GM12874 (cell line): ENCODE results near the gene OR51A4.

Source experiments
- CTCF ChIP-seq: IDR thresholded peaks from 2 replicates; pipeline ENCODE4 v1.5.1; 2011; ENCODE audit warnings: low read depth, mild to moderate bottlenecking, control low read depth, low read length, moderate library complexity; ENCODE audit not compliant: insufficient read depth

The OR51A4 gene

GRCh38 chr11:4922304-4922703 lies 25.1 kb downstream of the OR51A4 start:
- TF ChIP-seq CTCF, result no peak

- TF ChIP-seq CTCF, result no peak
These were observed 25.6 kb downstream of the OR51A4 start for GRCh38 chr11:4921796-4922195.

- TF ChIP-seq CTCF, result no peak
These were observed 28.2 kb downstream of the OR51A4 start, which contains the start of gene OR51G2 for GRCh38 chr11:4919250-4919649. TSS of gene OR51G2 (minus strand) at chr11:4919350. CDS start at chr11:4915663, 3,687 bp downstream.

- no peak for TF ChIP-seq CTCF
These were observed 30.8 kb downstream of the OR51A4 start for GRCh38 chr11:4916581-4916980.

- TF ChIP-seq CTCF, result no peak
These were observed 43.9 kb downstream of the OR51A4 start, which contains the start of gene OR51A7 for GRCh38 chr11:4903484-4903883. TSS of gene OR51A7 (plus strand) at chr11:4903783. CDS start at chr11:4907370, 3,587 bp downstream.
